SK-N-MC (cell line): ENCODE data around the gene UBE2R2.
"Not testable (repeated sequence)": the region's sequence is repeated elsewhere in the genome, so short reads cannot be mapped to it uniquely, and the experiment has no call there.

Source experiments
- DNase-seq: peaks from one replicate; pipeline ENCODE4 v3.0.0-alpha.2; 2011; ENCODE audit warnings: low read depth, low spot score
- H3K27ac ChIP-seq: fragments of 200-600 bp; sonication (generic); 2 replicates; pipeline ENCODE4 v1.5.1; 2016; ENCODE audit warnings: mixed run types
- H3K36me3 ChIP-seq: fragments of 200-600 bp; sonication (generic); 2 replicates; pipeline ENCODE4 v1.6.1; 2017; ENCODE audit warnings: antibody characterized with exemption, low read length, mixed read lengths; ENCODE audit not compliant: insufficient read depth
- H3K4me3 ChIP-seq: fragments of 200-600 bp; sonication (generic); 2 replicates; pipeline ENCODE4 v1.5.1; 2016
- H3K9ac ChIP-seq: fragments of 200-600 bp; sonication (generic); 2 replicates; pipeline ENCODE4 v1.8.0; 2017; ENCODE audit warnings: mixed run types, mixed read lengths; ENCODE audit not compliant: insufficient read length
- H3K9me3 ChIP-seq: fragments of 200-600 bp; sonication (generic); 2 replicates; pipeline ENCODE4 v1.6.1; 2017; ENCODE audit warnings: low read depth, mild to moderate bottlenecking, antibody characterized with exemption, low read length, moderate library complexity, mixed read lengths
- EZH2 ChIP-seq: fragments of 200-600 bp; sonication (generic); IDR thresholded peaks from one replicate; pipeline ENCODE4 v1.6.1; 2017; ENCODE audit warnings: antibody characterized with exemption
- FOXP2 ChIP-seq: optimal IDR thresholded peaks from 2 replicates; pipeline ENCODE3; 2011; ENCODE audit warnings: mild to moderate bottlenecking, moderate library complexity; ENCODE audit not compliant: insufficient read depth; ENCODE audit errors: extremely low read length, control extremely low read depth
- POLR2AphosphoS5 ChIP-seq: IDR thresholded peaks from 2 replicates; pipeline ENCODE4 v1.6.1; 2012; ENCODE audit warnings: mild to moderate bottlenecking, low read depth, low read length, borderline replicate concordance

UBE2R2 gene

GRCh38 chr9:33952066-33952465 is 135.1 kb downstream of the UBE2R2 start:
- Histone ChIP-seq H3K27ac (no peak overlapping the region), H3K36me3 (peaks cover 75% of the 10 kb centered on the region), H3K4me3 (no peak overlapping the region), H3K9me3 (no peaks in the 10 kb centered on the region), H3K9ac (no peak overlapping the region)
- no peak for DNase-seq
- TF ChIP-seq EZH2 (no peak), FOXP2 (no peak), POLR2AphosphoS5 (no peak)

DNA sequence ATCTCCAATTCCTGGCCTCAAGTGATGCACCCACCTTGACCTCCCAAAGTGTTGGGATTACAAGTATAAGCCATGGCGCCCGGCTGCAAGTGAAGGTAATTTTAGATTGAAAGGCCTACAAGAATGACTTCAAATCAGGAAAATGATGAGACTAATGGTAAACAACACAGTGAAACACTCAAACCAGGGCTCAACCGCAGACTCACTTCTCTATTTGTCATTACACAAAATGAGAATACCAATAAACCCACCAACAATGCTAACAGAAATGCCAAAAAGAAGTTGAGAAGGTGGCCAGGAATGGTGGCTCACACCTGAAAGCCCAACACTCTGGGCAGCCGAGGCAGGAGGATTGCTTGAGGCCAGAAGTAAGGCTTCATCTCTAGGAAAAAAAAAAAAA is 139.6 kb downstream of the UBE2R2 start:
- H3K36me3 ChIP-seq, result peaks cover 85% of the 10 kb centered on the region

GRCh38 chr9:33959725-33960124 is 142.8 kb downstream of the UBE2R2 start:
- Histone ChIP-seq H3K4me3 (no peak overlapping the region), H3K27ac (no peak overlapping the region), H3K9me3 (no peaks in the 10 kb centered on the region), H3K36me3 (peaks cover 68% of the 10 kb centered on the region), H3K9ac (no peak overlapping the region)
- TF ChIP-seq POLR2AphosphoS5, result no peak
- no peak for TF ChIP-seq FOXP2
- no peak for TF ChIP-seq EZH2
- DNase-seq, result no peak

More for the DNA sequence above, 139.6 kb downstream of the UBE2R2 start:
- DNase-seq, result no peak
- no peak overlapping the region for H3K27ac ChIP-seq
- H3K9me3 ChIP-seq, result no peaks in the 10 kb centered on the region
- H3K9ac ChIP-seq, result no peak overlapping the region
- no peak for TF ChIP-seq POLR2AphosphoS5
- TF ChIP-seq FOXP2, result no peak
- no peak for TF ChIP-seq EZH2
- H3K4me3 ChIP-seq, result no peak overlapping the region

DNA sequence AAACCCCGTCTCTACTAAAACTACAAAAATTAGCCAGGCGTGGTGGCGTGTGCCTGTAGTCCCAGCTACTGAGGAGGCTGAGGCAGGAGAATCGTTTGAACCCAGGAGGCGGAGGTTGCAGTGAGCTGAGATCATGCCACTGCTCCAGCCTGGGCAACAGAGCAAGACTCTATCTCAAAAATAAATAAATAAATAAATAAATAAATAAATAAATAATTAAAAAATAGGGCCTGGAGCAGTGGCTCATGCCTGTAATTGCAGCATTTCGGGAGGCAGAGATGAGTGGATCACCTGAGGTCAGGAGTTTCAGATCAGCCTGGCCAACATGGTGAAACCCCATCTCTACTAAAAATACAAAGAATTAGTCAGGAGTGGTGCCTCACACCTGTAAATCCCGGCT is 145.5 kb downstream of the UBE2R2 start:
- H3K27ac ChIP-seq, H3K9ac ChIP-seq, H3K9me3 ChIP-seq, DNase-seq, H3K4me3 ChIP-seq: not testable (repeated sequence)
- peaks cover 59% of the 10 kb centered on the region for H3K36me3 ChIP-seq

DNA sequence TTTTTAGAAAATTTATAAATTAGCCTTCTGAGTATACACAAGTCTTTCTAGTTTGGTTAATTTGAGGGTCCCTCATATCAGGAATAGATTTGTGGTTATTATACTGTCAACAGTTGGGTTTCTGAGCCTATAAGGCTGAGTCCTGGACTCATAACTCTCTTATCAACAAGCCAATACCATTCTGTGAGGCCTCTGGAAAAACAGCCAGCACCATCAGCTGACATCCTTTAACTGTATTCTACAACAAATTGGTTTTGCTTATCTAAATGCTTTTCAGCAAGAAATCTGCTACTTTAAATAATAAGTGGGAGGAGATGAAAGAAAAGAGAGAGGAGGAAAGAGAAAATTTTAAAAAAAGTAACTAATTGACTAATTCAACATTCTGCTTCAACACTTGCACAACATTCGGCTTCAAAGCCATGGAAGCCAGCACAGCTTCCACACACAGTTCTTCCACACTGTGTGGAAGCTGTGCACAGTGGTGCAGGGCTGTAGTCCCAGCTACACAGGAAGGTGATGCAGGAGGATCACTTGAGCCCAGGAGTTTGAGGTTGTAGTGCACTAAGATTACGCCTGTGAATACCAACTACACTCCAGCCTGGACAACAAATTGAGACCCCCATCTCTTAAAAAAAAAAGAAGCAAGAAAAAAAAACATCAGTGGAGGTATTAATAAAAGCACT is 147.3 kb downstream of the UBE2R2 start:
- TF ChIP-seq POLR2AphosphoS5 (no peak), FOXP2 (no peak), EZH2 (no peak)
- Histone ChIP-seq H3K36me3 (peaks cover 52% of the 10 kb centered on the region), H3K9me3 (no peaks in the 10 kb centered on the region), H3K9ac (no peak overlapping the region), H3K27ac (no peak overlapping the region), H3K4me3 (no peak overlapping the region)
- DNase-seq, result no peak
